Measurements from ENCODE around the gene MCM7. TPM values are rescaled to one million over a fixed set of nuclear protein-coding genes. Genes with fewer than 3 reads are reported as not detected.

The MCM7 gene
- total RNA-seq, 1 donor, result 28.6 TPM

DNA sequence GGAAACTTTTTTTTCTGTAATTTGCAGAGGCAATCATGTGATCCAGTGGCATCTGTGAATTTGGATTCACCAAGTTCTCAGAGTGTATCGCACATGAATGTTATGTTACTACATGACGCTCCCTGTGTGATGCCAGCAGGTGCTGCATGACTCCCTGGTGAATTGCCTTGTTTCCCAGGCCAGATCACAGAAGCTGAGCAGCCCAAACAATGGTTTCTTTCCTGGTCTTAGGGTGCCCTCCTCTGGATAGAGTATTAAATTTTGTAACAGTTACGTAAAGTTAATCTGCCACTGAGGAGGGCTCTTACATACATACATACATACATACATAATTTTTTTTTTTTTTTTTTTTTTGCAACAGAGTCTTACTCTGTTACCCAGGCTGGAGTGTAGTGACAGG is 48.0 kb downstream of the MCM7 start:
- Histone ChIP-seq H3K27me3 (ENCODE audit: insufficient read depth, low read length) (no peaks in the 10 kb centered on the region), H2AFZ (ENCODE audit: low read length) (no peak overlapping the region), H3K4me2 (ENCODE audit: insufficient read depth, low read length) (no peak overlapping the region), H4K20me1 (ENCODE audit: insufficient read depth, low read length) (no peaks in the 10 kb centered on the region), H3K36me3 (ENCODE audit: insufficient read depth, low read length) (peaks cover 15% of the 10 kb centered on the region), H3K27ac (ENCODE audit: low read depth, low read length) (no peak overlapping the region), H3K4me3 (ENCODE audit: insufficient read depth, low read length) (no peak overlapping the region), H3K4me1 (ENCODE audit: insufficient read depth, low read length) (peaks cover 11% of the 10 kb centered on the region), H3K79me2 (ENCODE audit: insufficient read depth, low read length) (peaks cover 28% of the 10 kb centered on the region), H3K9me3 (ENCODE audit: low read depth, low read length) (no peaks in the 10 kb centered on the region)
- TF ChIP-seq, protein P1, sequence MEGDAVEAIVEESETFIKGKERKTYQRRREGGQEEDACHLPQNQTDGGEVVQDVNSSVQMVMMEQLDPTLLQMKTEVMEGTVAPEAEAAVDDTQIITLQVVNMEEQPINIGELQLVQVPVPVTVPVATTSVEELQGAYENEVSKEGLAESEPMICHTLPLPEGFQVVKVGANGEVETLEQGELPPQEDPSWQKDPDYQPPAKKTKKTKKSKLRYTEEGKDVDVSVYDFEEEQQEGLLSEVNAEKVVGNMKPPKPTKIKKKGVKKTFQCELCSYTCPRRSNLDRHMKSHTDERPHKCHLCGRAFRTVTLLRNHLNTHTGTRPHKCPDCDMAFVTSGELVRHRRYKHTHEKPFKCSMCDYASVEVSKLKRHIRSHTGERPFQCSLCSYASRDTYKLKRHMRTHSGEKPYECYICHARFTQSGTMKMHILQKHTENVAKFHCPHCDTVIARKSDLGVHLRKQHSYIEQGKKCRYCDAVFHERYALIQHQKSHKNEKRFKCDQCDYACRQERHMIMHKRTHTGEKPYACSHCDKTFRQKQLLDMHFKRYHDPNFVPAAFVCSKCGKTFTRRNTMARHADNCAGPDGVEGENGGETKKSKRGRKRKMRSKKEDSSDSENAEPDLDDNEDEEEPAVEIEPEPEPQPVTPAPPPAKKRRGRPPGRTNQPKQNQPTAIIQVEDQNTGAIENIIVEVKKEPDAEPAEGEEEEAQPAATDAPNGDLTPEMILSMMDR (IDR thresholded peaks at IDR 0.05; ENCODE audit: extremely low read depth, low read depth, low read length), result peak; percentile 37
- peak; percentile 93 for DNase-seq (ENCODE audit: insufficient read length, low spot score, missing footprints)

DNA sequence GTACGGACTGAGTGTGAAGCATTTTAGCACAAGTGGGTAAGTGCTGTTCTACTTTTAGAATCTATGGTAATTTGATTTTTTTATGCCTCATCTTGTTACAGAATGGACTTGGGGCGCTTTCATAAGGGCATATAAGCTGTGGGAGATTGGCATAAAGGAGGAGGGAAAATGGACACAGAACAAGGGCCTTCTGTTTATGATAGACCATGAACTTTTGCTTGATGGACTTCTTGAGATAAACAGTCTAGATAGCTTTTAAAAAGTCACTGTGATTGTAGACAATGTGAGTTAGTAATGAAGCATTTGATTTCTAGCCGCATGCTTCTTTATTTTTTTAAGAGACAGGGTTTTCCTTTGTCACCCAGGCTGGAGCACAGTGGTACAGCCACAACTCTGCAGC is 49.6 kb downstream of the MCM7 start:
- H3K79me2 ChIP-seq (ENCODE audit: insufficient read depth, low read length), result peaks cover 26% of the 10 kb centered on the region
- H3K36me3 ChIP-seq (ENCODE audit: insufficient read depth, low read length), result no peaks in the 10 kb centered on the region
- no peak for DNase-seq (ENCODE audit: insufficient read length, low spot score, missing footprints)
- no peaks in the 10 kb centered on the region for H3K27me3 ChIP-seq (ENCODE audit: insufficient read depth, low read length)
- H2AFZ ChIP-seq (ENCODE audit: low read length), result no peak overlapping the region
- no peaks in the 10 kb centered on the region for H4K20me1 ChIP-seq (ENCODE audit: insufficient read depth, low read length)
- TF ChIP-seq, protein P1 (IDR thresholded peaks at IDR 0.05; ENCODE audit: extremely low read depth, low read depth, low read length), result no peak
- H3K27ac ChIP-seq (ENCODE audit: low read depth, low read length), result no peak overlapping the region
- H3K4me2 ChIP-seq (ENCODE audit: insufficient read depth, low read length), result no peak overlapping the region
- H3K4me3 ChIP-seq (ENCODE audit: insufficient read depth, low read length), result no peak overlapping the region
- H3K9me3 ChIP-seq (ENCODE audit: low read depth, low read length), result no peaks in the 10 kb centered on the region
- H3K4me1 ChIP-seq (ENCODE audit: insufficient read depth, low read length), result peaks cover 11% of the 10 kb centered on the region

DNA sequence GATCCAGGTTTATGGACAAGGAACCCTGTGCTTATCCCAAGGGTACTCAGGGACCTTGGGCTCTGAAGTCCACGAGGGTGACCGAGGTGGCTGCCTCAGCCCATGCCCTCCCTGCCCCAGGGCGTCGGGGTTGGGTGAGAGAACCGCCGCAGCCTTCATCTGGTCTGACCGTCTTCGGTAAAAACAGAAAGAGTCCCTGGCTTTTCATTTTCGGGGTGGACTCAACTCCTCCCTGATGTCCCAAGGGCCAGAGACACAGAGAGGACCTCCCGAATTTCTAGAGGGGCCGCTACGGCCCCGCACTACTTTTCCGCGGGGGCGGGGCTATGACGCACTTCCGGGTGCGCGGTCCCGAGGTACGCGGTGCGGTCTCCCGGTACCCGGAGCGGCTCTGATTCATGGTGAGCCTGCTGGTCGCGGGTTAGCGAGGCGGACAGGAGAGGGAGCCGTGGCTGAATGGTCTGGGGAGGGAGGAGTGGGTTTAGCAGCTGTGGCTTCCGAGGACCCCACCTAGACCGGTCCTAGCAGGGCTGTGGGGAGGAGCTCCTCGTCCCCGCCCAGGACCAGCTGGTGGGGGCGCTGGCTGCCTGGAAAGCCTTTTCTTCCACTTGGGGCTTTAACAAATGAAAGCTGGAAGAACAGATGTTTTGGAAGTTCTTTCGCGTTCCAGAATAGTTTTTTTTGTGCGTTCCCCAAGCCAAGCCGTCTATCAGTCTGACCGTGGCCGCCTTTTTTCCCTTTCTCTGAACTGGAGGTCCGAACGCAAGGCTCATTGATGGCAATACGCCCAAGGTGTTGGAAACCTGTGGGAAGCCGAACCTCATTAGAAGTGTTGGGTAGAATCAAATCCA is 51.5 kb downstream of the MCM7 start, which contains the start of gene ZSCAN21:
ZSCAN21 (plus strand) TSS at position 334 of the 851 bp plus-strand sequence. CDS start 7,233 bp downstream, outside the sequence.
- peak within 1 kb of the TSS; percentile 92 for H3K4me3 ChIP-seq (ENCODE audit: insufficient read depth, low read length)
- peak within 1 kb of the TSS; percentile 89 for H3K27ac ChIP-seq (ENCODE audit: low read depth, low read length)
- H3K4me2 ChIP-seq (ENCODE audit: insufficient read depth, low read length), result peak within 1 kb of the TSS; percentile 78
- no peaks in the 10 kb centered on the region for H3K9me3 ChIP-seq (ENCODE audit: low read depth, low read length)
- peaks cover 11% of the 10 kb centered on the region for H3K4me1 ChIP-seq (ENCODE audit: insufficient read depth, low read length)
- peaks cover 26% of the 10 kb centered on the region for H3K79me2 ChIP-seq (ENCODE audit: insufficient read depth, low read length)
- peak within 1 kb of the TSS; percentile 99 for H2AFZ ChIP-seq (ENCODE audit: low read length)
- no peaks in the 10 kb centered on the region for H3K36me3 ChIP-seq (ENCODE audit: insufficient read depth, low read length)
- no peaks in the 10 kb centered on the region for H4K20me1 ChIP-seq (ENCODE audit: insufficient read depth, low read length)
- TF ChIP-seq, protein P1 (IDR thresholded peaks at IDR 0.05; ENCODE audit: extremely low read depth, low read depth, low read length), result peak; percentile 15
- no peaks in the 10 kb centered on the region for H3K27me3 ChIP-seq (ENCODE audit: insufficient read depth, low read length)
- peak; percentile 97 for DNase-seq (ENCODE audit: insufficient read length, low spot score, missing footprints)

DNA sequence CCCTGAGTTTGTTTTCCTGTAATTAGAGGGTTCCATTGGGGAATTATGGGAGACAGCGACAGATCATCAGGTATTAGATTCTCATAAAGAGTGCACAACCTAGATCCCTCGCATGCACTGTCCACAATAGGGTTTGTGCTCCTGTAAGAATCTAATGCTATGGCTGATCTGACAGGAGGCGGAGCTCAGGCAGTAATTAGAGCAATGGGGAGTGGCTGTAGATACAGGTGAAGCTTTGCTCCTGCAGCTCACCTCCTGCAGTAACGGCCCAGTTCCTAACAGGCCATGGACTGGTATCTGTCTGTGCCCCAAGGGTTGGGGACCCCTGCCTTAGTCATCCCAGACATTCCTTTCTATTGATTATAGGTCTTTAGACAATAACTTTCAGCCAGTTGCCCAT is 52.5 kb downstream of the MCM7 start:
- no peaks in the 10 kb centered on the region for H4K20me1 ChIP-seq (ENCODE audit: insufficient read depth, low read length)
- H2AFZ ChIP-seq (ENCODE audit: low read length), result peak overlapping the region; percentile 99
- H3K36me3 ChIP-seq (ENCODE audit: insufficient read depth, low read length), result no peaks in the 10 kb centered on the region
- no peaks in the 10 kb centered on the region for H3K27me3 ChIP-seq (ENCODE audit: insufficient read depth, low read length)
- TF ChIP-seq, protein P1 (IDR thresholded peaks at IDR 0.05; ENCODE audit: extremely low read depth, low read depth, low read length), result no peak
- no peaks in the 10 kb centered on the region for H3K9me3 ChIP-seq (ENCODE audit: low read depth, low read length)
- H3K79me2 ChIP-seq (ENCODE audit: insufficient read depth, low read length), result peaks cover 17% of the 10 kb centered on the region
- no peak overlapping the region for H3K4me2 ChIP-seq (ENCODE audit: insufficient read depth, low read length)
- H3K4me1 ChIP-seq (ENCODE audit: insufficient read depth, low read length), result peaks cover 11% of the 10 kb centered on the region
- no peak overlapping the region for H3K27ac ChIP-seq (ENCODE audit: low read depth, low read length)
- no peak overlapping the region for H3K4me3 ChIP-seq (ENCODE audit: insufficient read depth, low read length)
- DNase-seq (ENCODE audit: insufficient read length, low spot score, missing footprints), result no peak
